K562 (cell line): ENCODE data around the gene MSANTD1. TPM values are rescaled to one million over a fixed set of nuclear protein-coding genes. Genes with fewer than 3 reads are reported as not detected.

ENCODE experiments used
- ATAC-seq: fragments of 200-7000 bp; cut with Tn5 transposase; 3 replicates; pipeline ENCODE4 v1.9.1; 2020; ENCODE audit warnings: moderate library complexity
- BruUV-seq: library from RNA; stranded (reverse); fragments of 400-500 nt; replicated peaks from 2 replicates; lab custom pipeline; 2021; lab: Mats Ljungman, UMichigan
- CTCF ChIA-PET: fragments of 300-600 bp; formaldehyde crosslinking; extraction: SDS; loops from one replicate; lab custom pipeline; 2021; ENCODE audit warnings: low intra/inter-chr PET ratio; lab: Yijun Ruan, JAX
- POLR2A ChIA-PET: fragments of 300-600, 350-650 bp; sonication (Branson Sonifier 250); formaldehyde crosslinking; extraction: SDS; loops from one replicate; lab custom pipeline; 2021; ENCODE audit warnings: antibody characterized with exemption, inconsistent platforms; lab: Yijun Ruan, JAX
- DNase-seq, 4 experiments: peaks; one replicate each; pipeline versions ENCODE4 v3.0.0 to v3.0.0-alpha.2; 2011 to 2018; ENCODE audit warnings: low spot score in 3 of 4, mixed read lengths in 3 of 4; ENCODE audit errors: extremely low read depth in 1 of 4
- FAIRE-seq: peaks from 2 replicates; lab custom pipeline; 2011; peaks lifted over from hg19 to GRCh38; lab: Jason Lieb, UNC
- H2AFZ ChIP-seq: 2 replicates; pipeline ENCODE4 v1.6.0; 2011; ENCODE audit warnings: low read depth, low read length, control low read depth, inconsistent platforms
- H3K27ac ChIP-seq: fragments of 200-600 bp; 3 replicates; pipeline ENCODE4 v1.8.0; 2011; ENCODE audit warnings: low read depth, mild to moderate bottlenecking, control low read depth, inconsistent platforms, low read length, moderate library complexity, mixed read lengths; ENCODE audit errors: extremely low read depth
- H3K27me3 ChIP-seq, 2 experiments: fragments of 300-600 bp in 1 of 2; 2 replicates in 1 of 2; 3 replicates in 1 of 2; pipeline versions ENCODE4 v1.6.0 to v1.8.0; 2011; ENCODE audit warnings: inconsistent platforms in 2 of 2, low read length in 2 of 2, mild to moderate bottlenecking in 1 of 2, mixed read lengths in 1 of 2, moderate library complexity in 1 of 2; ENCODE audit not compliant: control insufficient read depth in 2 of 2, insufficient read depth in 2 of 2
- H3K36me3 ChIP-seq: fragments of 300-600 bp; 3 replicates; pipeline ENCODE4 v1.8.0; 2011; ENCODE audit warnings: mild to moderate bottlenecking, low read length, inconsistent platforms; ENCODE audit not compliant: control insufficient read depth, insufficient read depth
- H3K4me1 ChIP-seq, 2 experiments: fragments of 200-600 bp in 1 of 2; replicated peaks in 1 of 2; 2 replicates in 1 of 2; 3 replicates in 1 of 2; pipeline versions ENCODE4 v1.5.1 to v1.8.0; 2011; ENCODE audit warnings: inconsistent platforms in 2 of 2, low read length in 2 of 2, mild to moderate bottlenecking in 1 of 2, mixed read lengths in 1 of 2, moderate library complexity in 1 of 2; ENCODE audit not compliant: control insufficient read depth in 2 of 2, insufficient read depth in 2 of 2
- H3K4me2 ChIP-seq: 2 replicates; pipeline ENCODE4 v1.6.1; 2011; ENCODE audit warnings: low read length, control low read depth, inconsistent platforms, mixed read lengths; ENCODE audit not compliant: insufficient read depth
- H3K4me3 ChIP-seq: fragments of 200-600 bp; sonication (generic), shearing (Covaris generic); 2 replicates; pipeline ENCODE4 v1.5.1; 2016; ENCODE audit warnings: control low read depth, inconsistent platforms
- H3K79me2 ChIP-seq: fragments of 200-600 bp; 3 replicates; pipeline ENCODE4 v1.8.0; 2011; ENCODE audit warnings: low read length, inconsistent platforms; ENCODE audit not compliant: control insufficient read depth, insufficient read depth
- H3K9ac ChIP-seq, 2 experiments: 2 replicates each; pipeline versions ENCODE4 v1.6.0 to v1.6.1; 2011; ENCODE audit warnings: low read depth in 2 of 2, low read length in 2 of 2, control low read depth in 1 of 2, inconsistent platforms in 1 of 2, mild to moderate bottlenecking in 1 of 2, mixed read lengths in 1 of 2; ENCODE audit not compliant: insufficient read depth in 1 of 2
- H3K9me1 ChIP-seq: one replicate; pipeline ENCODE4 v1.6.0; 2011; ENCODE audit warnings: inconsistent platforms, mild to moderate bottlenecking, low read length, moderate library complexity; ENCODE audit not compliant: control insufficient read depth, insufficient read depth
- H3K9me3 ChIP-seq: replicated peaks from 2 replicates; pipeline ENCODE4 v1.5.1; 2011; ENCODE audit warnings: low read depth, low read length, inconsistent platforms; ENCODE audit not compliant: control insufficient read depth, insufficient read depth
- H4K20me1 ChIP-seq: replicated peaks from 2 replicates; pipeline ENCODE4 v1.6.1; 2011; ENCODE audit warnings: low read length, inconsistent platforms, mixed read lengths; ENCODE audit not compliant: control insufficient read depth, insufficient read depth
- CBX5 ChIP-seq: IDR thresholded peaks from 2 replicates; pipeline ENCODE4 v1.6.1; 2014; ENCODE audit warnings: low read depth, borderline replicate concordance
- DIDO1 ChIP-seq: fragments of 450-650 bp; IDR thresholded peaks from 2 replicates; pipeline ENCODE4 v1.6.1; 2016; ENCODE audit warnings: low read depth, missing biosample characterization, missing genetic modification characterization
- PCBP2 ChIP-seq: fragments of 200-400 bp; formaldehyde crosslinking; IDR thresholded peaks from 2 replicates; pipeline ENCODE4 v1.6.1; 2018; ENCODE audit warnings: low read length, low read depth, mild to moderate bottlenecking, moderate library complexity; ENCODE audit not compliant: poor library complexity, severe bottlenecking
- RBM17 ChIP-seq: fragments of 200-400 bp; formaldehyde crosslinking; IDR thresholded peaks from 2 replicates; pipeline ENCODE4 v1.6.1; 2017; ENCODE audit warnings: low read depth, mild to moderate bottlenecking, low read length, borderline replicate concordance
- SREBF1 ChIP-seq: fragments of 150-350 bp; IDR thresholded peaks from 2 replicates; pipeline ENCODE4 v1.6.1; 2014; ENCODE audit warnings: antibody characterized with exemption, low read depth, low read length, borderline replicate concordance
- ZFP30 ChIP-seq: fragments of 250-450 bp; sonication (Bioruptor Pico); IDR thresholded peaks from 2 replicates; pipeline ENCODE4 v1.8.0; 2022; ENCODE audit warnings: moderate library complexity, mild to moderate bottlenecking, inconsistent platforms, borderline replicate concordance
- ZNF217 ChIP-seq: sonication (generic); formaldehyde crosslinking; IDR thresholded peaks from 2 replicates; pipeline ENCODE4 v1.8.0; 2022; ENCODE audit warnings: mild to moderate bottlenecking, missing genetic modification reagents
- ZNF551 ChIP-seq: fragments of 250-450 bp; sonication (Bioruptor Pico); IDR thresholded peaks from 2 replicates; pipeline ENCODE4 v1.5.0; 2021; ENCODE audit warnings: mild to moderate bottlenecking, moderate library complexity
- ZNF584 ChIP-seq: fragments of 200-800 bp; sonication (Bioruptor generic); IDR thresholded peaks from 2 replicates; pipeline ENCODE4 v1.6.1; 2016; ENCODE audit warnings: low read depth, mild to moderate bottlenecking, missing genetic modification characterization, missing compliant biosample characterization
- WGBS: fragments of 100-300 bp; shearing (Covaris generic); methylation state at CpG from one replicate; pipeline ENCODE4 v1.1.6; 2016; ENCODE audit warnings: low coverage, mixed read lengths; ENCODE audit not compliant: insufficient coverage; ENCODE audit errors: missing lambda C conversion rate; 5-methylcytosine and 5-hydroxymethylcytosine counted together
- in situ Hi-C: fragments of 300-500 bp; cut with MboI; formaldehyde crosslinking; loops from 4 replicates; pipeline ENCODE4 v1.15.0; 2018; ENCODE audit warnings: inconsistent platforms, mixed read lengths
- intact Hi-C: fragments of 100-400 bp; cut with micrococcal nuclease; formaldehyde crosslinking; loops from 2 replicates; pipeline ENCODE4 v1.14.2; 2022
- polyA plus RNA-seq, 8 experiments: library from polyadenylated mRNA; depleted of rRNA in 4 of 8; stranded (reverse) in 5 of 8; unstranded in 3 of 8; fragments of >200 nt; fragmentation: Nextera tagmentation in 2 of 8; fragmentation: Illumina TruSeq in 1 of 8; extraction: Ambion mirVana in 2 of 8; extraction: Trizol in 1 of 8; gene quantifications; 2 replicates each; pipeline versions ENCODE4 v1.2.1 to v1.2.3, GENCODE V29; 2011 to 2014; ENCODE audit warnings: inconsistent platforms in 1 of 8, missing spikeins in 1 of 8
- total RNA-seq, 7 experiments: library from RNA; depleted of rRNA in 6 of 7; stranded (reverse); fragments of >200 nt in 6 of 7; fragmentation: Illumina TruSeq in 2 of 7; extraction: Trizol in 2 of 7; gene quantifications; 2 replicates each; pipeline versions ENCODE4 v1.2.1 to v1.2.3, GENCODE V29; 2011 to 2021; ENCODE audit warnings: low replicate concordance in 1 of 7
- TF ChIP-seq, protein P1 (sequence below): fragments of 250-450 bp; sonication (Bioruptor Pico); IDR thresholded peaks from 2 replicates; pipeline ENCODE4 v1.4.0; 2020
- TF ChIP-seq, protein P2 (sequence below): sonication (generic); formaldehyde crosslinking; IDR thresholded peaks from 2 replicates; pipeline ENCODE4 v1.8.0; 2022; ENCODE audit warnings: mild to moderate bottlenecking, missing genetic modification reagents
- TF ChIP-seq, protein P3 (sequence below): fragments of 250-450 bp; sonication (Bioruptor Pico); IDR thresholded peaks from 2 replicates; pipeline ENCODE4 v1.4.0; 2020; ENCODE audit warnings: borderline replicate concordance

MSANTD1 gene
- total and polyA plus RNA-seq, 9 of the 15 experiments (the other 6 are each of a cell fraction or from before 2014, with no cell fraction given), result 0.04 to 0.09 (median 0.07) TPM; not detected in 6

DNA sequence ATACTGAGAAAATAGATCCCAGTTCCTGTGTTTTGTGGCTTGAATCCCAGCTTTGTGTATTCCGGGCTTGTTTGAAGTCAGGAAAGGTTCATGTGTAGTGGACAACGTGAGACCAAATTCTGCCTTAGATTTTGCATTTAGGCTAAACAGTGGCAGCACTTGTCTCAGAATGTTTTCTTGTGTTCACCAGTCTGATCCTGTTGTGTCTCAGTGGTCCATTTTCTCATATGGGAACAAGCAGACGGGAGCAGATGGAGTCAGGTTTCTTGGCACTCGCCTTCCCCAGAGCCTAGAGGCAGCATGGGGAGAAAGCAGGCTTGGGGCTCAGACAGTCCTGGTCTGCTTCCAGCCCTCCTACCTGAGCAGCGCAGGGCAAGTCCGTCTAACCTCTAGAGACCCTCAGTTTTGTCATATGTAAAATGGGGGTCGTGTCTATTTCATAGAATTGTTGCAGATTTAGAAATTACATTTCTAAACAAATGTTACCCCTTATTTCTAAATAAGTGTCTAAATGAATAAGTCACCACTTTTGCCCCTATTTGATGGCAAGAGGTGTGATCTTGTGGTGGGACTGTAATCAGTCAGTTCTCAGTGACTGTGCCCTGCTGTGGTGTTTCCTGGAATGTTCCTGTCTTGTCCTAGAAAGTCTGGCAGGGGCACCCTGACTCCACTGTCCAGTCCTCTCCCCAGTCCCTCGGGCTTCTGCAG, 28.3 kb upstream of the MSANTD1 start:
- ChIA-PET POLR2A (interaction anchor here (0.6 kb wide), 1 partner anchor 16 kb away, joined by 3 read pairs; no protein-coding TSS in a partner anchor), CTCF (no interaction called here)
- H3K9ac ChIP-seq, result no peak overlapping the region
- intact Hi-C loops (no loop called here), in situ Hi-C loops (no loop called here)
- no peak overlapping the region for H3K27ac ChIP-seq
- FAIRE-seq (no peak), ATAC-seq (no peak), DNase-seq (no peak)
- no peaks in the 10 kb centered on the region for H3K9me3 ChIP-seq
- no TSS peak for BruUV-seq
- H2AFZ ChIP-seq, result no peak overlapping the region
- H3K4me2 ChIP-seq, result no peak overlapping the region
- H3K27me3 ChIP-seq, result no peaks in the 10 kb centered on the region
- peaks cover 0 to 4% of the 10 kb centered on the region in 2 experiments; a peak in 1 of 5 replicates for H3K4me1 ChIP-seq
- 75% methylated on average over 8 of the region's 8 CpGs for WGBS
- no peaks in the 10 kb centered on the region for H4K20me1 ChIP-seq
- no peak for TF ChIP-seq ZNF551 (CRISPR knock-in tag)
- no peak for TF ChIP-seq DIDO1 (tag)
- TF ChIP-seq ZNF584 (CRISPR knock-in tag), result no peak
- no peak for TF ChIP-seq CBX5
- no peak for TF ChIP-seq RBM17
- TF ChIP-seq, protein P1, sequence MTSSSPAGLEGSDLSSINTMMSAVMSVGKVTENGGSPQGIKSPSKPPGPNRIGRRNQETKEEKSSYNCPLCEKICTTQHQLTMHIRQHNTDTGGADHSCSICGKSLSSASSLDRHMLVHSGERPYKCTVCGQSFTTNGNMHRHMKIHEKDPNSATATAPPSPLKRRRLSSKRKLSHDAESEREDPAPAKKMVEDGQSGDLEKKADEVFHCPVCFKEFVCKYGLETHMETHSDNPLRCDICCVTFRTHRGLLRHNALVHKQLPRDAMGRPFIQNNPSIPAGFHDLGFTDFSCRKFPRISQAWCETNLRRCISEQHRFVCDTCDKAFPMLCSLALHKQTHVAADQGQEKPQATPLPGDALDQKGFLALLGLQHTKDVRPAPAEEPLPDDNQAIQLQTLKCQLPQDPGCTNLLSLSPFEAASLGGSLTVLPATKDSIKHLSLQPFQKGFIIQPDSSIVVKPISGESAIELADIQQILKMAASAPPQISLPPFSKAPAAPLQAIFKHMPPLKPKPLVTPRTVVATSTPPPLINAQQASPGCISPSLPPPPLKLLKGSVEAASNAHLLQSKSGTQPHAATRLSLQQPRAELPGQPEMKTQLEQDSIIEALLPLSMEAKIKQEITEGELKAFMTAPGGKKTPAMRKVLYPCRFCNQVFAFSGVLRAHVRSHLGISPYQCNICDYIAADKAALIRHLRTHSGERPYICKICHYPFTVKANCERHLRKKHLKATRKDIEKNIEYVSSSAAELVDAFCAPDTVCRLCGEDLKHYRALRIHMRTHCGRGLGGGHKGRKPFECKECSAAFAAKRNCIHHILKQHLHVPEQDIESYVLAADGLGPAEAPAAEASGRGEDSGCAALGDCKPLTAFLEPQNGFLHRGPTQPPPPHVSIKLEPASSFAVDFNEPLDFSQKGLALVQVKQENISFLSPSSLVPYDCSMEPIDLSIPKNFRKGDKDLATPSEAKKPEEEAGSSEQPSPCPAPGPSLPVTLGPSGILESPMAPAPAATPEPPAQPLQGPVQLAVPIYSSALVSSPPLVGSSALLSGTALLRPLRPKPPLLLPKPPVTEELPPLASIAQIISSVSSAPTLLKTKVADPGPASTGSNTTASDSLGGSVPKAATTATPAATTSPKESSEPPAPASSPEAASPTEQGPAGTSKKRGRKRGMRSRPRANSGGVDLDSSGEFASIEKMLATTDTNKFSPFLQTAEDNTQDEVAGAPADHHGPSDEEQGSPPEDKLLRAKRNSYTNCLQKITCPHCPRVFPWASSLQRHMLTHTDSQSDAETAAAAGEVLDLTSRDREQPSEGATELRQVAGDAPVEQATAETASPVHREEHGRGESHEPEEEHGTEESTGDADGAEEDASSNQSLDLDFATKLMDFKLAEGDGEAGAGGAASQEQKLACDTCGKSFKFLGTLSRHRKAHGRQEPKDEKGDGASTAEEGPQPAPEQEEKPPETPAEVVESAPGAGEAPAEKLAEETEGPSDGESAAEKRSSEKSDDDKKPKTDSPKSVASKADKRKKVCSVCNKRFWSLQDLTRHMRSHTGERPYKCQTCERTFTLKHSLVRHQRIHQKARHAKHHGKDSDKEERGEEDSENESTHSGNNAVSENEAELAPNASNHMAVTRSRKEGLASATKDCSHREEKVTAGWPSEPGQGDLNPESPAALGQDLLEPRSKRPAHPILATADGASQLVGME (CRISPR knock-in tag), result no peak
- no peak for TF ChIP-seq SREBF1
- TF ChIP-seq ZNF217 (CRISPR knock-in tag), result no peak
- no peak for TF ChIP-seq ZFP30
- TF ChIP-seq, protein P2, sequence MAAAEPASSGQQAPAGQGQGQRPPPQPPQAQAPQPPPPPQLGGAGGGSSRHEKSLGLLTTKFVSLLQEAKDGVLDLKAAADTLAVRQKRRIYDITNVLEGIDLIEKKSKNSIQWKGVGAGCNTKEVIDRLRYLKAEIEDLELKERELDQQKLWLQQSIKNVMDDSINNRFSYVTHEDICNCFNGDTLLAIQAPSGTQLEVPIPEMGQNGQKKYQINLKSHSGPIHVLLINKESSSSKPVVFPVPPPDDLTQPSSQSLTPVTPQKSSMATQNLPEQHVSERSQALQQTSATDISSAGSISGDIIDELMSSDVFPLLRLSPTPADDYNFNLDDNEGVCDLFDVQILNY (CRISPR knock-in tag), result no peak
- TF ChIP-seq PCBP2, result no peak
- TF ChIP-seq, protein P3, sequence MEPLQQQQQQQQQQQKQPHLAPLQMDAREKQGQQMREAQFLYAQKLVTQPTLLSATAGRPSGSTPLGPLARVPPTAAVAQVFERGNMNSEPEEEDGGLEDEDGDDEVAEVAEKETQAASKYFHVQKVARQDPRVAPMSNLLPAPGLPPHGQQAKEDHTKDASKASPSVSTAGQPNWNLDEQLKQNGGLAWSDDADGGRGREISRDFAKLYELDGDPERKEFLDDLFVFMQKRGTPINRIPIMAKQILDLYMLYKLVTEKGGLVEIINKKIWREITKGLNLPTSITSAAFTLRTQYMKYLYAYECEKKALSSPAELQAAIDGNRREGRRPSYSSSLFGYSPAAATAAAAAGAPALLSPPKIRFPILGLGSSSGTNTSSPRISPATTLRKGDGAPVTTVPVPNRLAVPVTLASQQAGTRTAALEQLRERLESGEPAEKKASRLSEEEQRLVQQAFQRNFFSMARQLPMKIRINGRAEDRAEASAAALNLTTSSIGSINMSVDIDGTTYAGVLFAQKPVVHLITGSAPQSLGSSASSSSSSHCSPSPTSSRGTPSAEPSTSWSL (CRISPR knock-in tag), result no peak
- no peaks in the 10 kb centered on the region for H3K9me1 ChIP-seq
- no peaks in the 10 kb centered on the region for H3K79me2 ChIP-seq
- H3K36me3 ChIP-seq, result peaks cover 49% of the 10 kb centered on the region; the same call in 2 of the 3 replicates
- H3K4me3 ChIP-seq, result no peak overlapping the region
